ENCODE measurements around the gene GDF10.
A peak's percentile ranks its signal among the peaks of the same experiment; 100 is the strongest.

Gene GDF10

DNA sequence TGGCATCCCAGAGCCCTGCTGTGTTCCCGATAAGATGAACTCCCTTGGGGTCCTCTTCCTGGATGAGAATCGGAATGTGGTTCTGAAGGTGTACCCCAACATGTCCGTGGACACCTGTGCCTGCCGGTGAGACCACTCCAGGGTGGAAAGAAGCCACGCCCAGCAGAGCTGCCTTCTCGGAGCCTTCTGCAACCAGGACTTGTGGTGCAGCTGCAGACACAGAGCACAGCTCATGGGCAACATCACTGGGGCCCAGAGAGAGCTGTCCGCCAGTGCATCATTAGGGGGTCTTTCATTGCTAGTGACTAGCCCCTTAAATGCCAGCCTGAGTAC lies 12.6 kb downstream of the GDF10 start:
- DNase-seq (ENCODE audit: low spot score) (no peak), FAIRE-seq (no peak)

- FAIRE-seq: no peak
- no peak for DNase-seq (ENCODE audit: low spot score)
Observed at GRCh38 chr10:47314416-47314970, 14.5 kb downstream of the GDF10 start.

DNA sequence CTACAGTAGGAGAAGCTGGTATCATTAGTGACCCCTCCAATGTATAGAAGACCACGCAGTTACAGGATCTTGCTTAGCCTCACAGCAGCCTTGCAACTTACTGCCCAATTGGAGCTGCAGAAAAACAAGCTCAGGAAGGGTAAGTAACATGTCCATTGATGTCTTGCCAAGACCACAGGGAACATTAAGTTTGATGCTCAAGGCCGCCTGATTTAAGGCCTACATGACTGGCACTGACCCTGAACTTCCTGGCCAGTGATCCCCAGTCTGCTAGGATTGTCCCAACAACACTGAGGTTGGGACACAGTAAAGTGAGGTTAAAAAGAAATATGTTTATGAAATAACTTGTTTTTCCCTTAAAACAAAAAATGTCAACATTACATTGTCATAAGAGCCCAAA lies 15.4 kb downstream of the GDF10 start:
- FAIRE-seq: no peak
- DNase-seq (ENCODE audit: low spot score): no peak

- no peak for FAIRE-seq
- DNase-seq (ENCODE audit: low spot score): no peak
Observed at GRCh38 chr10:47316131-47316530, 16.1 kb downstream of the GDF10 start.

DNA sequence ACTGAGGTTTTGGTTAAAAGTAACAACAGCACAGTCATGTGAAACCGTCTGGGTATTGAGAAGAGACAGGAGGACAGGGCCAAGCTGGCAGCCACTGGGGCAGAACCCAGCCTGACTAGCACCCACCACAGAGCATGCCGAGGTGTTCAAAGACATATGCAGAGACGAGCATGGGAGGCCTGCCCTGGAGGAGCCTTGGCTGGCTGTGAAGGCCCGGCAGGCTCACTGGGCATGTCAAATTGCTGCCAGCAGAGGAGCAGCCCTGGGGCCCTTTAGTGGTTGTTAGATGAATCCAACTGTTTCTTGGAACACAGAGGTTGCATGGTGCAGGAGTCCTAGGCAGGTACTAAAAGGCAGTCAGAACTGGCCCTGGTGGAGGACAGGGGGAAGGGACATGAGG lies 17.3 kb downstream of the GDF10 start:
- DNase-seq (ENCODE audit: low spot score) (no peak), FAIRE-seq (no peak)

GRCh38 chr10:47318706-47319105 lies 18.7 kb downstream of the GDF10 start:
- DNase-seq (ENCODE audit: low spot score): peak; percentile 5
- no peak for FAIRE-seq

GRCh38 chr10:47319784-47320183 lies 19.8 kb downstream of the GDF10 start:
- DNase-seq (ENCODE audit: low spot score): no peak
- no peak for FAIRE-seq

GRCh38 chr10:47320812-47321211 lies 20.8 kb downstream of the GDF10 start:
- DNase-seq (ENCODE audit: low spot score): no peak
- no peak for FAIRE-seq

DNA sequence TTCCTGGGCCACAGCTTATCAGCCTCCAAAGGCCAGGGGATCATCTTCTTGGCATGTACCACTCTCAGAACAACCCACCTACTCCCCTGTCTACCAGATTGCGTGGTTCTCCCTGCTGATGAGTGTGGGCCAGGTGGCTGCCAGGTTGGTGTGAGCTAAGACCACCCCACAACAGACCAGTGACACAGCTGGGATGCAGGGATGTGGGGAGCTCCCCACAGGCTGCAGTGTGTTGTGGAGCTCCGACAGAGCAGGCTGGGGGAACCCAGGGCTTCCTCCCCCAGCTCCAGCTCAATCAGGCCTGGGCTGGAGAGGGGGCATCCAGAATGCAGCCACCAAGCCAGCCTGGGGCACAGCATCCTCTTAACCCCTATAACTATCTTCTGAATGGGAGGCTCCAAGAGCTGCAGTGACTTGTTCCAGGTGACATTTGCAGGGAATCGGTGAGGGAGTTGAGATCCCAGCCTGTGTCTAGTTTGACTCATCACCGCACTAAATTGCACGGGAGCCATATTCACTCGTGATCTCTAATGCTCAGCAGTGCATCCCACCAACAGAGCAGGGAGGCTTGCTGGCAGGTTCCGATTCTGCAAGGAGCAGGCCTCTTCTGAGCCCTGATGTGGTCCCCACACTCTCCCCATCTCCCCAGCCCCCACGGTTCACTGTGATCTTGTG lies 21.7 kb downstream of the GDF10 start:
- FAIRE-seq: no peak

DNA sequence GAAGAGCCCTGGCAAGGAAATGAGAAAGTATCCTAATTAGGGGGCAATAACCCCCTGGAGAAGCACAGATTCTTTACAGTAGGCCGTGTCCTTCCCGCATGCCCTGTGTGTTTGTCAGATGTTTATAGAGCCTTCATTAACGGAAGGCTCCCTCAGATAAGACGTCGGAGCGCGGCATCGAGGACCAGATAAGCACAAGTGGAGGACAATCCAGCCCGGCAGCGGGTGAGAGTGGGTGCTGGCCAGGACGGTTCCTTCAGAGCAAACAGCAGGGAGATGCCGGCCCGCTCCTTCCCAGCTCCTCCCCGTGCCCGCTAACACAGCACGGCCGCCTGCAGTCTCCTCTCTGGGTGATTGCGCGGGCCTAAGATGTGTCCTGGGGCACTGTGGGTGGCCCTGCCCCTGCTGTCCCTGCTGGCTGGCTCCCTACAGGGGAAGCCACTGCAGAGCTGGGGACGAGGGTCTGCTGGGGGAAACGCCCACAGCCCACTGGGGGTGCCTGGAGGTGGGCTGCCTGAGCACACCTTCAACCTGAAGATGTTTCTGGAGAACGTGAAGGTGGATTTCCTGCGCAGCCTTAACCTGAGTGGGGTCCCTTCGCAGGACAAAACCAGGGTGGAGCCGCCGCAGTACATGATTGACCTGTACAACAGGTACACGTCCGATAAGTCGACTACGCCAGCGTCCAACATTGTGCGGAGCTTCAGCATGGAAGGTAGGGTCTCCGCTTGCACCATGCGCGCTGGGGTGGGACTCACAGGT lies 22.5 kb downstream of the GDF10 start, which contains the start of gene GDF2:
Gene GDF2, plus strand, starts transcription at position 155 of the 762 bp plus-strand sequence. Its CDS starts 215 bp downstream, at position 370.
- no peak for FAIRE-seq
- DNase-seq (ENCODE audit: low spot score): no peak

More for the DNA sequence above, 21.7 kb downstream of the GDF10 start:
- no peak for DNase-seq (ENCODE audit: low spot score)

GRCh38 chr10:47323087-47323486 lies 23.1 kb downstream of the GDF10 start:
- FAIRE-seq: no peak
- DNase-seq (ENCODE audit: low spot score): no peak

DNA sequence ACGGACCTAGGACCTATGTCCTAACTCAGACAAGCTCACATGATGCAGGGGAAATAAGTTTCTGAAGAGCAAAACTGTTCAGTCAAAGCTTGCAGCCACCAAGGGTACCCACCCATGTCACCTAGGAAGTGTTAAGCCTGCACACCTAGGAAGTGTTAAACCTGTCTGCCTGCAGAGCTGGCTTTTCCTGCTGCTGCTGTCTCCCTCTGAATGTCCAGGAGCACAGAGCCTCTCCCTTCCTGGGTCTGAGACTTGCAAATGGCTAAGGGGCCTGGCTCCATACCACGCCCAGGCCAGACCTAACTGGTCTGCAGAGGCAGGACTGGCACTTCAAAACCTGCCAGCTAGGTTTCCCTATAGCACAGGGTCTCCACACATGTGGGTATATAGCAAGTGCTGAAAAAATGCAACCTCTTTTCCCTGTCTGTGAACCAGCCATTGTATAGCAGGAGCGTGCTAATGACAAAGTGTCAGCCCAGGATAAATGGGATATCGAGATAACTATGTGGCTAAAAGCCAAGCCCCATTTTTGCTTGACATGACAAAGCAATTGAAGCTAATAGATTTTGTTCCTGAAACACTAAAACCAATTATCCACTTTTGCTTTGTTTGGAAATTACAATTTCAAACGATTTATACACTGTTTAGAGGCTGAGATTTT lies 23.8 kb downstream of the GDF10 start:
- FAIRE-seq: no peak

DNA sequence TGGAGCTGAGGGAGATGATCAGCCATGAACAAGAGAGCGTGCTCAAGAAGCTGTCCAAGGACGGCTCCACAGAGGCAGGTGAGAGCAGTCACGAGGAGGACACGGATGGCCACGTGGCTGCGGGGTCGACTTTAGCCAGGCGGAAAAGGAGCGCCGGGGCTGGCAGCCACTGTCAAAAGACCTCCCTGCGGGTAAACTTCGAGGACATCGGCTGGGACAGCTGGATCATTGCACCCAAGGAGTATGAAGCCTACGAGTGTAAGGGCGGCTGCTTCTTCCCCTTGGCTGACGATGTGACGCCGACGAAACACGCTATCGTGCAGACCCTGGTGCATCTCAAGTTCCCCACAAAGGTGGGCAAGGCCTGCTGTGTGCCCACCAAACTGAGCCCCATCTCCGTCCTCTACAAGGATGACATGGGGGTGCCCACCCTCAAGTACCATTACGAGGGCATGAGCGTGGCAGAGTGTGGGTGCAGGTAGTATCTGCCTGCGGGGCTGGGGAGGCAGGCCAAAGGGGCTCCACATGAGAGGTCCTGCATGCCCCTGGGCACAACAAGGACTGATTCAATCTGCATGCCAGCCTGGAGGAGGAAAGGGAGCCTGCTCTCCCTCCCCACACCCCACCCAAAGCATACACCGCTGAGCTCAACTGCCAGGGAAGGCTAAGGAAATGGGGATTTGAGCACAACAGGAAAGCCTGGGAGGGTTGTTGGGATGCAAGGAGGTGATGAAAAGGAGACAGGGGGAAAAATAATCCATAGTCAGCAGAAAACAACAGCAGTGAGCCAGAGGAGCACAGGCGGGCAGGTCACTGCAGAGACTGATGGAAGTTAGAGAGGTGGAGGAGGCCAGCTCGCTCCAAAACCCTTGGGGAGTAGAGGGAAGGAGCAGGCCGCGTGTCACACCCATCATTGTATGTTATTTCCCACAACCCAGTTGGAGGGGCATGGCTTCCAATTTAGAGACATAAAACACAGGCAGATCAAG lies 25.6 kb downstream of the GDF10 start:
- FAIRE-seq (no peak), DNase-seq (ENCODE audit: low spot score) (no peak)

More for the DNA sequence above, 23.8 kb downstream of the GDF10 start:
- DNase-seq (ENCODE audit: low spot score): no peak

- DNase-seq (ENCODE audit: low spot score): no peak
- no peak for FAIRE-seq
Observed at GRCh38 chr10:47326306-47326926, 26.4 kb downstream of the GDF10 start.

DNA sequence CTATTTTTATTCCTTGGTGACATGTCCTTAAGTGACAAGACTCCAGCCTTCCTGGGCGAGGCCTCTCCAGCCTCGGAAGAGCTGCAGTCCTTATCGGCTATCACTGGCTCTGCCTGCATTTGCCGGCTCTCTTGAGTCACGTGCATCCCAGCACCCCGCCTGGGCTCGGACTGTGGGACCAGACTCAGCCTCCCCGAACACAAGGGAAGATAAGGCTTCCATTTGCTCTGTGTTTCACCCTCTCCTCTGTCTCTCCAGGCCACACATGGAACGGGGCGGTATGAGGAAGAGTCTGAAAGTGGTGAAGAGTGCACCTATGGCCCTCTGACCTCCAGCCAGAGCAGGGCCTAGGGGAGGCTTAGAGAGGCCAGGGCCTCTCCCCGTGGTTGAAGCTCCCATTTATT lies 26.9 kb downstream of the GDF10 start:
- FAIRE-seq (no peak), DNase-seq (ENCODE audit: low spot score) (no peak)

DNA sequence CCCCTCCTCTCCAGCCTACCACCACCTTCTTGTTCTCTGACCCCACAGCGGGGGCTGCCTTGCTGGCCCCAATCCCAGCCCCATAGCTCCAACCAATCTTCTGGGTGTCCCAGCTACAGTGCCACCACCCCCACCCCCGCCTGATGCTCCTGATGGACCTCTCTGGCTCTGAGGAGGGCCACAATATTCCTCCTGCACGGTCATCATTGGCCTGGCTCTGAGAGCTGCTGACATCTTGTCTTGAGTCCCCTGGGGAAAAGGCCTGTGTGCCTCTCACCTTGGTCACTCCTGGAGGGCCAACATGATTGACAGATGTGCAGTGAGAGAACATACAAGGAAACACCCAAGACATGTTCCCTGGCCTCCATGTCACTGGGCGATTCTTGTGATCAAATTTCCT lies 29.9 kb downstream of the GDF10 start:
- no peak for FAIRE-seq

DNA sequence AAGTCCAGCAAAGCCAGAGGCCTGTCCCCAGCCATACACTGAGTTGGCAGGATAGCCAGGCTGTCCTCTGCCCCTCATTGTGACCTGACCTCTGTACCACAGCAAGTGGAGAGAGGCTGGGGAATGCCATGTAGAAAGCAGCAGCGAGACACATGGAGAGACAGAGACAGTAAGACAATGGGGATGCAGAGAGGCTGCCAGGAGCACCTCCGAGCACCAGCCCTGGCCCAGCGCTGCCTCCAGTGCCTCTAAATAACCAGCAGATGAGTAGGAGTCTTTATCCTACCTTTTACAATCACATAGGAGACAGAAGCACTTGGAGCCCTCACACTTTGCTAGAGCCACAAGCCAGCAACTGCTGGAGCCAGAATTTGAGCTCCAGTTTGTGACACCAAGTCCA lies 30.4 kb downstream of the GDF10 start:
- FAIRE-seq (no peak), DNase-seq (ENCODE audit: low spot score) (no peak)

More for the DNA sequence above, 29.9 kb downstream of the GDF10 start:
- DNase-seq (ENCODE audit: low spot score): no peak

GRCh38 chr10:47330804-47331203 lies 30.8 kb downstream of the GDF10 start:
- FAIRE-seq: no peak

DNA sequence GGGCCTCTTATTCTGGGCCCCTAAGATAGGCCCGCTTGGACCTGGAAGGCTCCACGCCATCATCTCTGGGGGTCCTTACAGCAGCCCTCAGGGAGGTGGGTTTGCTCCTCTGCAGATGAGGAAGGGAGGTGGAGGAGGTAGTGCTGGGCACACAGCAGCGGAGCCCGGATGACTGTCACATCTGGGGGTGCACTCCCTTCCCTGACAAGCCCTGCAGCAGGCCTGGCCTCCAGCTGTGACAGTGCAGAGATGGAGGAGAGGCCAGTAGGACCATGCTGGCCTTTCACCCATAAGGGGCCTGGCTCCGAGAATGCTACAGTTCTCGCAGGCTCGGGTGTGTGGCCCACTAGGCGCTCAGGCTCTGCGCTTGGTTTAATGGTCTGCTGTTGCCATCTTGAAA lies 31.5 kb downstream of the GDF10 start:
- FAIRE-seq (no peak), DNase-seq (ENCODE audit: low spot score) (no peak)

More at GRCh38 chr10:47330804-47331203, 30.8 kb downstream of the GDF10 start:
- no peak for DNase-seq (ENCODE audit: low spot score)

DNA sequence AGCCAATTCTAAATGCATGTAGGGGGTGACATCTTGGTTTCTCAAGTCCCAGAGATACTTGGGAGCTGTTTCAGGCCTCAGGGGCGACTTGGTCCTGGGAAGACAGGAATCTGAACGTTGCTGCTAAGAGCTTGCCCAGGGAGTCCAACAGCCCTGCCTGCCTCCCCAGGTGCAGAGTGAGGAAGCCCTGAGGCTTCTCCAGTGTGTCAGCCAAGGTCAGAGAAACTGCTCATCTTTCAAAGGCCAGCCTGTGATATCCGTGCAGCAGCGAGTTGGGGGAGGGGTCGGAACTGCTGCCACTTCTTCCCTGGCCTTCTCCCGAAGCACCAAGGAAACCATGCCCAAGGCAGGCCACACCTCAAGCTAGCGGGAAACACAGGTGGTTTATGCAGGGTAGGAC lies 32.0 kb downstream of the GDF10 start:
- DNase-seq (ENCODE audit: low spot score) (no peak), FAIRE-seq (no peak)
